SK-N-DZ (cell line): ENCODE results near the gene OR8H3. TPM values are rescaled to one million over a fixed set of nuclear protein-coding genes. Genes with fewer than 3 reads are reported as not detected.
"Not testable (repeated sequence)": the region's sequence is repeated elsewhere in the genome, so short reads cannot be mapped to it uniquely, and the experiment has no call there.

Experiments used
- DNase-seq: peaks from one replicate; pipeline ENCODE4 v3.0.0-alpha.2; 2015; ENCODE audit warnings: low spot score
- polyA plus RNA-seq, 2 experiments: library from polyadenylated mRNA; depleted of rRNA; stranded (reverse); fragments of >200 nt; gene quantifications; 2 replicates each; pipeline ENCODE4 v1.2.3, GENCODE V29; 2014
- small RNA-seq, 2 experiments: library from RNA; depleted of rRNA; stranded (forward); fragments of <200 nt; gene quantifications; one replicate each; pipeline ENCODE3, GENCODE V24; 2014

Gene OR8H3, protein sequence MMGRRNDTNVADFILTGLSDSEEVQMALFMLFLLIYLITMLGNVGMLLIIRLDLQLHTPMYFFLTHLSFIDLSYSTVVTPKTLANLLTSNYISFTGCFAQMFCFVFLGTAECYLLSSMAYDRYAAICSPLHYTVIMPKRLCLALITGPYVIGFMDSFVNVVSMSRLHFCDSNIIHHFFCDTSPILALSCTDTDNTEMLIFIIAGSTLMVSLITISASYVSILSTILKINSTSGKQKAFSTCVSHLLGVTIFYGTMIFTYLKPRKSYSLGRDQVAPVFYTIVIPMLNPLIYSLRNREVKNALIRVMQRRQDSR
- not detected in 2 replicates for polyA plus RNA-seq (2014; cell fraction: cytosol; rRNA removed)
- not detected in 2 replicates for polyA plus RNA-seq (2014; cell fraction: nucleus; rRNA removed)

DNA sequence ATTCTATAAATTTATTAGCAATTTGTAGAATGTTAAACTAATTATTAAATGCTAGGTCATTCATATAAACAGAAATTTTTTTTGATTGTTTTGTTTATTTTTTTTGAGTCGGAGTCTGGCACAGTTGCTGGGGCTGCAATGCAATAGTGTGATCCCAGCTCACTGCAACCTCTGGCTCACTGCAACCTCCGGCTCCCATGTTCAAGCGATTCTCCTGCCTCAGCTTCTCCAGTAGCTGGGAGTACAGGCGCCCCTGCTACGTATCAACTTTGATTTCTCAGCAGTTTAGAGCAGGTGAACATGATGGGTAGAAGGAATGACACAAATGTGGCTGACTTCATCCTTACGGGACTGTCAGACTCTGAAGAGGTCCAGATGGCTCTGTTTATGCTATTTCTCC lies at the start of gene OR8H3:
OR8H3 (plus strand) TSS at position 301 of the 400 bp plus-strand sequence; CDS start at position 301, 0 bp downstream.
- DNase-seq: no peak

DNA sequence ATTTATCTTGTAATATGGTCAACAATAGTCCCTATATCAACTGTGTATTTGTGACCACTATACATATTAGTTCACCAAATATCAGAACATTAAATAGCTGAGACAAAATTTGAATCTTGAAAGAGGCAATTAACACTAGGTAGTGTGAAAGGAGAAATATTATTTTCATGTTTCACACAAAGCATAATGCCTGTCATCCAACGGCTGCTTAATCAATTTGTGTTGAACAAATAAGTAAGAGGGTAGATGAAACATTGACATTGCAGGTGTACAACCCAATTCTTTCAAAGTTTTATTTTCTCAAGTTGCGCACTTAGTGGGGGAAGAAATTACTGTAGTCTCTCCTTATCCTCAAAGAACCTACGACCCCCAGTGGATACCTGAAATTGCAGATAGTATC lies 32.5 kb upstream of the OR8H3 start:
- no peak for DNase-seq

DNA sequence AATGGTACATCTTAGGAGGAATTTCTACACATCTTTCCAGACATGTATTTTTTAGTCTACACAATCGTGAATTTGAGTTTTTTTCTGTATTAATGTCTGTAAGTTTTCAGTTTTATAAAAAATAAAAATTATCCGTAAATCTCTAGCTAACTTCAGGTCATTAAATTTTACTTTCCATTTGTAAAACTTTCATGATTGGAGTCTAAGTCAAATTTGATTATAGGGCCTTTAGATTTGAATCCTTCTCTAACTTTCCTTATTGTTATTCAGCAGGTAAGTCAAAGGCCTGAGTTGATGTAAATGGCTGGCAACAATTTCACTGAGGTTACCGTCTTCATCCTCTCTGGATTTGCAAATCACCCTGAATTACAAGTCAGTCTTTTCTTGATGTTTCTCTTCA lies 29.2 kb upstream of the OR8H3 start, which contains the start of gene OR8I2:
OR8I2 (plus strand) TSS at position 301 of the 400 bp plus-strand sequence; CDS start at position 301, 0 bp downstream.
- DNase-seq: no peak

DNA sequence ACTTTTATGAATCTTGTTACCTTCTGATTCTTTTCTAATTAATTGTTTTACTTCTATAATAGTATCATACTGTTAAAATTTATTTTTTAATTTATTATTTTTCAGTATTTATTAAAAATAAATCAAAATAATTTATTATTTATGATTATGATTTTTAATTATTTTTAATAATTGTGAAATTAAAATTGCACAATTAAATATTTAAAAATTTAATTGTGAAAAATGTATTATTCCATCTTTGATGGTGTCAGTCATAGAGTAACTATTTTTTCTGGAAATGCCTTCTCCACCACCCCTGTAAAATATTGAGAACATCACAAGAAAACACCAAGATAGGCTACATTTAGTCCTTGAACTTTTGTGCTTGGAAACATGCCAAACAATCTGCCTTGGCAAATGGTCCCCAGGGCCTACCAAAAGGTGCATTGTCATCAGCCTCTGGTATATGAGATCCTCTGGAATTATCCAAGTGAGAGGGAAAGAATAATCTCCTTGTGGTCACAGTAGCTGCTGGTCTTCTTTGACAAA lies 18.9 kb upstream of the OR8H3 start, which contains the start of gene OR8H2:
OR8H2 (plus strand) TSS at position 478 of the 528 bp plus-strand sequence. CDS start 1,356 bp downstream, outside the sequence.
- DNase-seq: no peak

DNA sequence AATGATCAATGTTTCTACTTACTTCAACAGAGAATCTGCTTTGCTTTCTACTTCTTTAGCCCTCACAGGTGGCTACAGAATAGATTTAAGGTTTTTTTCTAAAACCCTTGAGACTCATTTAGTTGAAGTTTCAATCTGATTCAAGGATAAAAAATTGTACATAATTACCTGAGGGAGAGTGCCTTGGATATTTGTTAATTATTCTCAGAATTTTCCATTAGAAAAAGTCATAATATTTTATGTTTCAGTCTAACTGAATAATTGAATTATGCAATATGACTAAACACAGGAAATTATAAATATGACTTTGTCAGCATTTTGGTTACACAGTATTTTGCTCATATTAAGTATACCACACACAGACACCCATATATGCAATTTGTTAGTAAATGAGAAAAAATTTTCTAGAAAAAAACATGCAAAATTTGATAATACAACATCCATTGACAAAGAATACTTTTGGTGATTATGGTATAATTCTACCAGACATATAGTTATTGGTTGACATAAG lies 18.0 kb downstream of the OR8H3 start, which contains the start of gene OR8J3:
OR8J3 (minus strand) TSS at position 51 of the 511 bp plus-strand sequence. CDS start 2,483 bp downstream, outside the sequence.
- no peak for DNase-seq

DNA sequence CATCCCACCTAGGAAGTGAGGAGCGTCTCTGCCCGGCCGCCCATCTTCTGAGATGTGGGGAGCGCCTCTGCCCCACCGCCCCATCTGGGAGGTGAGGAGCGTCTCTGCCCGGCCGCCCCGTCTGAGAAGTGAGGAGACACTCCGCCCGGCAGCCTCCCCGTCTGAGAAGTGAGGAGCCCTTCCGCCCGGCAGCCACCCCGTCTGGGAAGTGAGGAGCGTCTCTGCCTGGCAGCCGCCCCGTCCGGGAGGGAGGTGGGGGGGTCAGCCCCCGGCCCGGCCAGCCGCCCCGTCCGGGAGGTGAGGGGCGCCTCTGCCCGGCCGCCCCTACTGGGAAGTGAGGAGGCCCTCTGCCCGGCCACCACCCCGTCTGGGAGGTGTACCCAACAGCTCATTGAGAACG lies 21.5 kb downstream of the OR8H3 start:
- not testable (repeated sequence) for DNase-seq

DNA sequence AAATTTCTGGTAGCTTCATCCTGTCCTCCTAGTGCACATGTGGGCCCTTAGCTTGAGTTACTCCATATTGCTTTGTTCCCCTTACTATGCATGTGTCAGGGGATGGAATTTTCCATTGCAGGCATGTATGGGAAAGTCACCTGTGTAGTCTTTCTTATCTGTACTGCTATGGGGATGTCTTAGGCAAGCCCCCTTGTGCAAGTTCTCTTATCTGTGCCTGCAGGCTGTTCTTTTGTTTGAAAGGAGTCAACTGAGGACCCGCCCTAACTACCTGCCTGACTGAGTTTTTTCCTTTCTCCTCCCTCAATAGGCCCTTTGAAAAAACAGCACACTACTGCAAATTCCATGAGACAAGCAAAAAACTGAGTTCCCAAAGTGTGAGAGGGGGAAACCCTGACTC lies 29.2 kb downstream of the OR8H3 start:
- DNase-seq: no peak

DNA sequence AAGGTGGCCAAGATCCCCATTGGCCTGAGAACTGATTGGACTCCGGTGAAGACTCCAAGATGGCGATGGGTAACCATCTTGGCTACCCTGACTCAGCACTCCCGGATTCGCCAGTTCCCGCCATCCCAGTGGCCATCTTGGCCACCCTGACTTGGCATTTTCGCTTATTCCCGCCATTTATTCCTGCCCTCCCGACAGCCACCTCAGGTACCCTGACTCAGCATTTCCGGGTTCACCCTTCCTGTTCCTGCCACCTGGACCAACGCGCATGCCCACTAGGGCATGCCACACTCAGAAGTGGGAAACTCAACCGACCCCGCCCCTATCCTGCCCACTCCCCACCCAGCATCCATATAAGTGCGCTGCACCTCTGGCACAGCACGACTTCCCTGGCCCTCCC lies 30.2 kb downstream of the OR8H3 start:
- peak; percentile 3 for DNase-seq

DNA sequence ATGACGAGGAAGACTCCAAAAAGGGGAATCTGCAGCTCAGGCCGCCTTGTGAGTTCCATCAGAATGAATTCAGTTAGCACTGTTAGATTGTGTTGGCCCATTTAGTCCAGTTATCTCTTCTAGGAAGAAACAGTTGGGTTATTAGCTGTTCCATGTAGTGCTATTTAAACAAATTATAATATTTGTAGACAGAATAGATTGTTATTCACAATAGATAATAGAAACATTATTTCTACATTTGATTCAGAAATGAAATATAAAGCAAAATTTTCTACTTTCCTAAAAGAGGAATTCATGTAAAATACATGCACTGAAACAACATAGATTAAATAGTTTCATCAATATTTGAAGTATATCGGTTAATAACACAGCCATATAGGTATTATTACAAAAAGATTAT lies 38.0 kb downstream of the OR8H3 start, which contains the start of gene OR8K5:
OR8K5 (minus strand) TSS at position 101 of the 400 bp plus-strand sequence; CDS start at position 101, 0 bp downstream.
- DNase-seq: no peak

DNA sequence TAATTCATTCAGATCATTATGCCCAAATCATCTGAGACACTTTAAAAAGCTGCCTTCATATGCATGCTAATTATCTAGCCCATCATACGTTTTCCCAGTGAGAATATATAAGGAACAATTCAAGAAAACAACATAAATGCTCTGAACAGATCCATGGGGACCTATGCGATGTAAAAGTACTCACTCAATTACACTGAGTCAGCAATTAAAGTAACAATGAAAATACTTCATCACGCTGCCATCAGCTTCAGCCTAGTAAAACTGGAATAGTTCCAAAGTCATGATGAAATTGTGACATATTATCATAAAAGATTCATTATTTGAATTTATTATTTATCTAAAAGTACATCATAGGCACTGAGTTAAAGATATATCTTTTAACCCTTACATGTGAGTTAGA lies 41.6 kb downstream of the OR8H3 start:
- DNase-seq: no peak

DNA sequence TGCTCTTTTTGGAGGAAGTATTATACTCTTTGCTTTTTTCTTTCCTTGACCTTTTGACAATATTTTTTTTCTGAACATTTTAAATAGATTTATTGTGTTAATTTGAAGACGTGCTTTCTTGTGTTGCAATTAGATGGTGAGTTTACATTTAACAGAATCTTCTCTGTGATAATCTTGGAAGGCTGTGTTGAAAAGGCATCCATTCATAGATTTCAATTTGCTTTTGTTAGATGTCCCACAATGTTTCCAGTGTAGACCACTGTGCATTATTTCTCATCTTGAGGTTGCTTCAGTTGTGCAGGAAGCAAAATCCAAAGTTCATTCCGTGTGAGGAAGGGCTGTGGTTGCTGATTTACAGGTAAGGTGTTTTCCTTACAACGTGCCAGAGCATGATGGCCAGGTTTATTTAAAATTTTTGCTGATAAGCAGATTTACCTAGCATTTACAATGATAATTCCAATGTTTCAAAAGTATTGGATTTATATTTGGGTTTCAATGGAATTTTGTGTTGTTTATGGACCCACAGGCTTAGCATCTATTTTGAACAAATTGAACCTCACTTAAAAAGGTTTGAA lies 50.2 kb downstream of the OR8H3 start:
- DNase-seq: no peak

Small RNA genes lying within 50 kb of the gene (small RNA-seq; reads per million reads assigned to genes)
- gene OR8I4P: 0 reads per million in 2 experiments
